DMS 273 (cell line): ENCODE measurements around the gene PTPRJ.
"Not testable (repeated sequence)": the region's sequence is repeated elsewhere in the genome, so short reads cannot be mapped to it uniquely, and the experiment has no call there.

Experiments
- DNase-seq: peaks from one replicate; lab custom pipeline; 2025; ENCODE audit not compliant: unreplicated experiment; lab: John Stamatoyannopoulos, UW

The PTPRJ gene

DNA sequence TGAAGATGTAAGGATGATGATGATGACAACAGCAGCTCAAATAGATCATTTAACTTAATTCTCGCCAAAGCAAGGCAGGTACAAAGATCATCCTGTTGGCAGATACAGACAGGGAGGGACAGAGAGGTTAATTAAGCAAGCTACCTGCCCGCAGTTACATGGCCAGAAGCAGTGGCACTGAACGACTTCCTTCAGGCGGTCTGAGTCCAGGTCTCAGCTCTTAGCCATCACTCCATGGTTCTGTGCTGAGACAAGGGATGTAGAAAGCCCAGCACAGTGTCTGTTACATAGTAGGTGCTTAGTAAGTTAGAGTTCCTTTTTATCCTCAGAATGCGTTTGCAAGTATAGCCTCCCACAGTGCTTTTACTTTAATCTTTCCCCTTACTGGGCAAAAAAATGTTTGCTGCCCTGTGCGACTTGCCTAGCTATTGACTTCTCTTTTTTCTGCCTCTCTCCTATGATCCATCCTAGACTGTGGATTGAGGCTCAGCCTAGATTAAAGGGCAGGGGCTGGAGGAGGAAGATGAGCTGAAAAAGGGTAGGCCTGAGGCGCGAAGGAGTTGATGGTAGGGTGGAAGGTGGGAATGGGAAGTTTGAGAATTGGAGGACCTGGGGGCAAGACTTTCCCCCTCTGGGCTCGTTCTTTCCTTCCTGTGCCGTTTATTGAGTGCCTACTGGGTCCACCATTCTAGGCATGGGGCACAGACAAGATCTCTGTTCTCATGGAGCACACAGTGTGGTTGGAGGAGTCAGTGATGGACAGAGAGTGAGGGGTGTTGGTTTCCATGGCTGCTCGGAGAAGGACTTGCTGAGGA lies 128.1 kb downstream of the PTPRJ start:
- no peak for DNase-seq

DNA sequence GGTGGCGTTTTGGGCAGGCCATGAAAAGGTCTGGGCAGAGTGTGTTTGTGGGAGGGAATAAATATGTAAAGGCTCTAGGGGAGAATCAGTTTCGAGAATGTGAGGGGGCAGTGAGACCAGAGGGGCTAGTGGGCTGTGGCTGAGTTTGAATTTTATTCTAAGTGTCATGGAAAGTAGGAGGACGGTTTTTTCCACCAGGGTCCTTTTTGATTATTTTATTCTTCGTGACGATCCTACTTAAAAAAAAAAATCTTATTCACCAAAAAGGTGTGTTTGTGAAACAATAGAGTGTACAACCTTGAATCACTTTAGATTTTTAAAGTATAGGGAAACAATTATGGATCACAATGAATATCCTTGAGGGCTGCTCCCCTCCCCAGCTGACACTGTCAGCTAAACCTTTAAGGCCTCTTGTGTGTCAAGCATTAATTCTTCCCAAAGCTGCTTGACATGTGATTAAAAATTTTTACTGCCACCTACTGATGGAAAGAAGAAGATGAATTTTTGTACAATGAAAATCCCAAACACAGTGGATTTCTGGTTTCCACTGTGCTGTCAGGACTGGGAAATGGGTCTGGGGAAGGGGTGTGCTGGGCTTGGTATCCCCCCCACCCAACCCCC lies 128.8 kb downstream of the PTPRJ start:
- DNase-seq = peak; percentile 65

DNA sequence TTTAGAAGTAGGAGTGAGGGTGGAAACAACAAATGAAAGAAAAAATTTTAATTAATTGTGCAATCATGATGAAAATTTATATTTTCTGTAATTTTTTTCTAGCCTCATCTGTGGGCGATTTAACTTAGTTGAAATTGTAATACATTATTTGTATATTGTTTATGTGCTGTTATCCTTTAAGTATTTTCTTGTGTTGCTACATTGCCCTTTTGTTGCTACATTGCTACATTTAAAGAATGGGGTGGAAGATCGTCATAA lies 130.1 kb downstream of the PTPRJ start:
- DNase-seq = no peak

GRCh38 chr11:48111891-48112290 lies 131.5 kb downstream of the PTPRJ start:
- DNase-seq = no peak

DNA sequence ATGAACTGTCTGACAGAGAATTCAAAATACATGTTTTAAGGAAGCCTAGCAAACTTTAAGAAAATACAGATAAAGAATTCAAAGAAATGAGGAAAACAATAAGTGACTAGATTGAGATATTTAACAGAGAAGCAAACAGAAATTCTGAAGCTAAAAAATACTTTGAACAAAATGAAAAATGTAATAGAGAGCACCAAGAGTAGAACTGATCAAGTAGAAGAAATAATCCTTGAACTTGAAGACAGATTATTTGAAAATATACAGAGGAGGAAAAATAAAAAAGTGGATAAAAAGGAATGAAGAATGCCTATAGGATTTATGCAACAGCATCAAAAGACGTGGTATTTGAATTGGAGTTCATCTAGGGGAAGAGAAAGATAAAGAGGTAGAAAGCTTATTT lies 134.4 kb downstream of the PTPRJ start:
- peak; percentile 13 for DNase-seq

DNA sequence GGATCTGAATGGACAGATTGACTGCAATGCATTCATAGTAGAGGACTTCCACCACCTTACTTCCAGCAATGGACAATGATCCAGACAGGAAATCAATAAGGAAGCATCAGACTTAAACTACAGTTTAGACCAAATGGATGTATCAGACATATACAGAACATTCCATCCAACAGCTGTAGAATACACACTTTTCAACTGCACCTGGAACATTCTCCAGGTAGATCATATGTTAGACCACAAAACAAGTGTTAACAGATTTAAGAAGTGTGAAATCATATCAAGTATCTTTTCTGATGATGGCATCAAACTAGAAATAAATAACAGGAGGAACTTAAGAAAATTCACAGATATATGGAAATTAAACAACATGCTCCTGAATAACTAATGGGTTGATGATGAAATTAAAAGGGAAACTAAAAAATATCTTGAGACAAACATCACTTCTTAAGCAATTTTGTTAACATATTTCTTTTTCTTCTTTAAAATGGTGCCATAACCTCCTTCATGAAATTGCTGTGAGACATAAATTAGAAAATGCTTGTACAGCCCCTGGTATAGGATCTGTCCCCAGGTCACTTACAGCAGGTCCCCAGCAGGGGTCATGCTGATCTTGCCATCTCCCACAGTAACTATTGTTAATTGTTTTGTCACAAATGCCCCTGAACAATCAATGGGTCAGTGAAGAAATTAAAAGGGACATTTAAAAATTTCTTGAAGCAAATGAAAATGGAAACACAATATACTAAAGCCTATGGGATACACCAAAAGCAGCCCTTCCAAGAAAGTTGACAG lies 136.3 kb downstream of the PTPRJ start:
- no peak for DNase-seq

DNA sequence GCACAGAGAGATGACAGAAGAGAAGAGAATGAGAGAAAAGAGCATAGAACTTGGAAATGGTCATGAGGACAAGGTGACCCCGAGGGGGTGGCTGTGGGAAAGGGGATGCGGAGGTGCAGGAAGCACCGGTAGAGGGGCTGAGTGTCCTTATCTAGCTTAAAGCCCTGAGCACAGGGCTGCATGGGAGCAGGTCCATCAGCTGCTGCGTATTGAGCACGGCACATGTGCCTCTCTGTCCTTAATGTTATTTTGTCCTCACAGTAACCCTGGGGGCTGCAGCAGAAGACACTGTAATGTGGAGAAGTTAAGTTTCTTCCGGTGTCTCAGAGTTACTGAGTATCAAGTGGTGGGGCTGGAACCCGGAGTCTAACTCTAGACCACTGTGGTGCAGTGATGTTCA lies 141.9 kb downstream of the PTPRJ start:
- no peak for DNase-seq

DNA sequence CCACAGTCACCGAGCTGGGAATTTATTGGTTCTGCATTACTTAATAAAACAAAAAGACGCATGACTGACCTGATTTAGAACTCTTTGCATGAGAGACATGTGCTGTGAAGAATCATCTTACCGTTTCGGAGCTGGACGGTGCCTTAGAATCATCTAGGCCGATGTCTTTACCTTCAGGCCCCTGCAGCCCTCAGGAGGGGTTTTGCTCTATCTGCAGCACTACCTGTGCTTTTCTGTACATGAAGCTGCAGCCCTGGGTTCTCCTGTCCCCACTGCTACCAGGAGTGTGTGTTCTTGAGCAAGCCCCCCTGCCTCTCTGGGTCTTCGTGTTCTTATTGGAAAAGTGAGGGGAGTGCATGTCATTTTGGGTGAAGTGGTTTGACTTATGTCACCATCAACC lies 142.3 kb downstream of the PTPRJ start:
- no peak for DNase-seq

DNA sequence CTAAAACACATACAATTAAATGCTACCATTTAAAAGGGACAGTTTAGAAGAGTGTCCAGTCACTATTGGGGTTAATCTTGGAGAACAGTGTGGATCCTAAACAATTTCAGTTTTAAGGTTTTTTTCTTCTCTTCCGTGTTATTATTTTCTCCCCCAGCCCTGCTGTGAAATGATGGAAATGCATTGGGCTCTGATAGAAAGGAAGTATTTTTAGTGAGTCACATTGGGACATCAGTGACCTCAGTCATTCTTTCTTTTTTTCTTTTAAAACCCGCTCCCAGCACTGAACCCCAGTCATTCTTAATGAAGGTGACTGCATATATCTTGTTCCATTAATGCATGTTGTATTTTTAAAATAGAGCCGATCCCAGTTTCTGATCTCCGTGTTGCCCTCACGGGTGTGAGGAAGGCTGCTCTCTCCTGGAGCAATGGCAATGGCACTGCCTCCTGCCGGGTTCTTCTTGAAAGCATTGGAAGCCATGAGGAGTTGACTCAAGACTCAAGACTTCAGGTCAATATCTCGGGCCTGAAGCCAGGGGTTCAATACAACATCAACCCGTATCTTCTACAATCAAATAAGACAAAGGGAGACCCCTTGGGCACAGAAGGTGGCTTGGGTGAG lies 143.0 kb downstream of the PTPRJ start:
- no peak for DNase-seq

GRCh38 chr11:48123934-48124755 lies 143.8 kb downstream of the PTPRJ start:
- no peak for DNase-seq

GRCh38 chr11:48124880-48125279 lies 144.5 kb downstream of the PTPRJ start:
- no peak for DNase-seq

DNA sequence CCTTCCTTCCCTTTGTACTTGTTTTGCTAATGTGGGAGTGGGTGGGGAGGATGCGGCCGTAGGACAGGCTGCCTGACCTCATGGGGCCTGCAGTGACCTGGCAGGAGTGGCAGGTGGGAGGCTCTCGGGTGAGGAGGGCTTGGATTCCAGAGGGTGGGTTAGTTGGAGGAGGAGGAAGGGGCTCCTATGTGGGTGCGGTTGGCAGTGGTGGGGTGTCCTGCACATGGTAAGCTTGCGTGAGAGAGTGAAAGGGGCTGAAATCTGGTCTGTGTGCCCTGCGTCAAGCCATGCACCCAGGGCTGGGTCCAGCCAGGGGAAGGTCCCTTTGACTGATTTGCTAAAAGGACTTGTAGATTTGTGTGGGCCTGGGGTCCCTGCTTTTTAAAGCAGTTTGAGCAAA lies 145.5 kb downstream of the PTPRJ start:
- no peak for DNase-seq

DNA sequence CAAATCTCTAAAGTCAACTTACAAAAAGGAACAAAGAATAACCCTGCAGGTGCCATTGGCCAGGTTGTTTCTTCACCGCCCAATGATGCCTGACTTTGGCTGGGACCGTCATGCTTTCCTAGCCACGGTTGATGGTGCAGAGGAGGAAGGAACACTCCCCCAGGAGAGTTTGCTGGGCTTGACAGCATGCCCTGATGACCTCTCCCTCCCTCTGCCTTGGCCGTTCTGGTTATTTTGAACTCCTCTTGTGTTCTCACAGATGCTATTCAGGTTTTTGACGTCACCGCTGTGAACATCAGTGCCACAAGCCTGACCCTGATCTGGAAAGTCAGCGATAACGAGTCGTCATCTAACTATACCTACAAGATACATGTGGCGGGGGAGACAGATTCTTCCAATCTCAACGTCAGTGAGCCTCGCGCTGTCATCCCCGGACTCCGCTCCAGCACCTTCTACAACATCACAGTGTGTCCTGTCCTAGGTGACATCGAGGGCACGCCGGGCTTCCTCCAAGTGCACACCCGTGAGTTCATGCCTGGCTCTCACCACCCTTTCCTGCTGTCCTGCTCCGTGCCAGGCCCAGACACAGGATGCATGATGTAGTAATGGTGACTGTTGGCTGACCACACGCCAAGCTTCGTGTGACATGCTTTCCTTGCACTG lies 147.3 kb downstream of the PTPRJ start:
- DNase-seq = no peak

DNA sequence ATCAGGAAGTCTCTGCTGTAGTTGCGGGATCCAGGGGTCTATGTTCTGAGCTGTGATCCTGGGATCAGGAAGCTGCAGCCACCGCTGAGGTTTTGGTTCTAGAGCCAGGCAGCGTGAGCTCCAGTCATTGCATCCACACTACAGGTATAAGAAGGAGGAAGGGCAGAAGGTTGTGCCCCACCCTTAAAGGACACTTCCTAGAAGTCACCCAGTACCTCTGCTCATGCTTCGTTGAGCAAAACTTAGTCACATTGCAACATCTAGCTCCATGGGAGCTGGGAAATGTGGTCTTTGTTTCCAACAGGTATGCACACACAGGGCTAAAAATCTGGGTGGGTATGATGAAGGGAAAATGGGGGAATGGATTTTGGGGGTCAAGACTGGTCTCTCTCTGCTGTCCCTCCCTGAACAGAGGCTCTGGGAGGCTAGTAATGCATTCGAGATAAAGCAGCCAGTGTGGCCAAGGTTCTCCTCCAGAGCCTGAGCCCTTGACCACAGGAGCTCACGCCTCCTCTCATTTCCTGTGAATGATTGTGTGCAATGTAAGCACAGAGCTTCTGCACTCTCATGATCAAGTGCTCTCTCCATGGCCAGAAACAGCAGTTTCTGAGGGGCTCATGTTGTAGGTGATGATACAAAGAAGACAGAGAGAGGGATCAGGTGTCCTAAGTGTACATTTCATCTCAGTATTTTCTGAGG lies 149.5 kb downstream of the PTPRJ start:
- DNase-seq = no peak

DNA sequence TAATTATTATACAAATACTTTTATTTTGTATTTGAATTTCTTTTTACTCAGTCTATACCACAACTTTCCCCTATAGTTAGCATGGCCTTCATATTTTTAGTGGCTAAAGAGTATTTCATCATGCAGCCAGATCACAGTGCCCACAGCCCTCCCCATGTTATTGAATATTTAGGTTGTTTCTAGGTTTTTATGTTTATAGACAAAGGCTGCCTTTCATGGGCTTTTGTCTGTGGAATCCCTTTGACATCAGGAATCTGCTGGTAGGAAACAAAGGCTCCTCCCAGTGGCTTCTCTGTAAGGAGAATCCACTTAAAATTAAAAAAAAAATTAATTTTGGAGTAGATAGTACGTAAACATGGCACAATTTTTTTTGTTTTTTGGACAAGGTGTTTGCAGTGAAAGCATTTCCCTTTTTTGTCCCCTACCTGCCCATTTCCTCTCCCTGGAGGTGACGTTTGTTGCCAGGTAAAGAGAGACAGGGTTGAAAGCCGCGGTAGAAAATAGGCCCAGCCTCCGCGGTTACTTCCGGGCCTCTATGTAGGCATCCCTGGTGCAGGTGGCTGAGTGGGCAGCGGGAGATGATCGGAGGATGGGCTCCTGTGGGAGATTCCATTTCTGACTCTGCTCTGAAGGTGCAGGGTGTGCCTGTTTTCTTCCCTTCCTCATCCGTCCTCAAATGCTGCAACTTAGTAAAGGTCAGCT lies 154.0 kb downstream of the PTPRJ start:
- no peak for DNase-seq

DNA sequence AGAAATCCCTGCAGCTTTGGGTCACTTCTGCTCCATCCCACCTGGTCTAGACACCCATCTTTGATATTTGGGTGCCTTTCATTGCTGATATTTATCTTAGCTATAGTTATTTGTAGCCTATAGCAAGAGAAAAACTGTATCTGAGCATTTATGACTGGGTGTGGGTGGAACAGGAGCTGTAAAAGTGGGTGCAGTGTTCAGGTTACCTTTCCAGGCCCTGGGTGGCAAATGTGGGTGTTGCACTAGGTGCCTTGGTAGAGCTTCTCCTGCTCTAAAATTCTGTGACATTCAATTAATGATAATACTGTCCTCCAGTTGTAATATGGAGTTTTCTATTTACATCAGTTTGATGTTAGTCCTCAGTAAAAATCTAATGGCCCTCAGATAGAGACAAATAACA lies 157.9 kb downstream of the PTPRJ start:
- no peak for DNase-seq

GRCh38 chr11:48139896-48140295 lies 159.5 kb downstream of the PTPRJ start:
- not testable (repeated sequence) for DNase-seq

DNA sequence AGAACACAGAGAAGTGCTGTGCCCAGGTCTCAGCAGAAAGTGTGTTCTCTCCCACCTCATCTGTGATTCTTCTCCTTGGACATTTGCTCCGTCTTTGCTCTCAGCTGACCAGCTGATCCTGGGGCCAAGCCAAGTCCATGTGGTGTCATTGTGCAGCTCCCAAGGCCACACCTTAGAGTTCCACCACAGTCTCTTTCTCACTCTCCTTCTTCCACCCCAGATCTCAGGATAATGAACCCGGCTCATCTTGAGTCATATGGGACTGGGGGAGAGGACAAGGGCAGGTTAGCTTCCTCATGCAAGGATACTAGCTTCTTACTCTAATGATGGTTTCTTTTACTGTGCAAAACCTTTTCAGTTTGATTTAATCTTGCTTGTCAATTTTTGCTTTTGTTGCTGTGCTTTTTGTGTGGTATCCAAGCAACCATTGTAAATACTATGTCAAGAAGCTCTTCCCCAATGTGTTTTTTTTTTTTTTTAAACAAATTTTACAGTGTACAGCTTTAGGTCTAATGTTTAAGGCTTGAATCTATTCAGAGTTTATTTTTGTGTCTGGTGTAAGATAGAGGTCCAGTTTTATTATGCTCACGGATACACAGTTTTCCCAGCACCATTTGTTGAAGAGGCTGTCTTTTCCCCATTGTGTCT lies 161.2 kb downstream of the PTPRJ start:
- no peak for DNase-seq

- no peak for DNase-seq
Observed at GRCh38 chr11:48142889-48143288, 162.5 kb downstream of the PTPRJ start.
